H1 (cell line): ENCODE measurements around the gene YARS2. TPM values are rescaled to one million over a fixed set of nuclear protein-coding genes. Genes with fewer than 3 reads are reported as not detected.

Experiments used
- CTCF ChIA-PET: fragments of 300-600 bp; sonication (Branson Sonifier 250); formaldehyde crosslinking; loops from one replicate; lab custom pipeline; 2021; ENCODE audit not compliant: partially characterized antibody; lab: Charles Lee
- POLR2A ChIA-PET: fragments of 300-600 bp; sonication (Branson Sonifier 250); formaldehyde crosslinking; loops from one replicate; lab custom pipeline; 2021; ENCODE audit warnings: inconsistent platforms; ENCODE audit not compliant: partially characterized antibody; lab: Charles Lee
- DNase-seq, 2 experiments: peaks; one replicate each; pipeline versions ENCODE4 v3.0.0 to v3.0.0-alpha.2; 2010 to 2022; ENCODE audit warnings: low spot score in 2 of 2, low read depth in 1 of 2, mixed read lengths in 1 of 2
- FAIRE-seq: peaks from 2 replicates; lab custom pipeline; 2011; peaks lifted over from hg19 to GRCh38; lab: Jason Lieb, UNC
- H2AFZ ChIP-seq: 2 replicates; pipeline ENCODE4 v1.8.1; 2012; ENCODE audit warnings: low read length, inconsistent platforms
- H2AK5ac ChIP-seq: 2 replicates; pipeline ENCODE4 v1.6.1; 2013; ENCODE audit warnings: low read depth, low read length
- H2BK120ac ChIP-seq: replicated peaks from 2 replicates; pipeline ENCODE3; 2013; ENCODE audit warnings: low read depth, low read length, inconsistent platforms
- H2BK12ac ChIP-seq: 2 replicates; pipeline ENCODE4 v1.6.1; 2013; ENCODE audit warnings: low read depth, low read length
- H2BK15ac ChIP-seq: 2 replicates; pipeline ENCODE4 v1.6.1; 2013; ENCODE audit warnings: low read length
- H2BK20ac ChIP-seq: 2 replicates; pipeline ENCODE4 v1.6.1; 2013; ENCODE audit warnings: low read length
- H2BK5ac ChIP-seq: 2 replicates; pipeline ENCODE4 v1.6.1; 2013; ENCODE audit warnings: low read depth, low read length
- H3K14ac ChIP-seq: 2 replicates; pipeline ENCODE4 v1.6.1; 2013; ENCODE audit warnings: inconsistent platforms; ENCODE audit not compliant: insufficient read length
- H3K18ac ChIP-seq: 2 replicates; pipeline ENCODE4 v1.6.1; 2013; ENCODE audit warnings: low read length; ENCODE audit errors: extremely low read depth
- H3K23ac ChIP-seq: 2 replicates; pipeline ENCODE4 v1.6.1; 2013; ENCODE audit warnings: inconsistent platforms; ENCODE audit not compliant: insufficient read length
- H3K23me2 ChIP-seq: 2 replicates; pipeline ENCODE4 v1.6.1; 2013; ENCODE audit warnings: low read depth, low read length
- H3K27ac ChIP-seq: 2 replicates; pipeline ENCODE4 v1.6.1; 2011; ENCODE audit warnings: low read depth, low read length, inconsistent platforms
- H3K27me3 ChIP-seq, 4 experiments: replicated peaks in 1 of 4; 1 replicate in 1 of 4; 2 replicates in 3 of 4; pipeline versions ENCODE4 v1.6.1 to v1.8.1; 2011 to 2013; ENCODE audit warnings: low read length in 3 of 4, mild to moderate bottlenecking in 3 of 4, inconsistent platforms in 2 of 4, mixed read lengths in 2 of 4, moderate library complexity in 1 of 4; ENCODE audit not compliant: control insufficient read depth in 3 of 4, insufficient read depth in 3 of 4; ENCODE audit errors: extremely low read depth in 1 of 4
- H3K36me3 ChIP-seq, 4 experiments: 2 replicates each; pipeline versions ENCODE4 v1.6.1 to v1.8.1; 2011 to 2013; ENCODE audit warnings: mild to moderate bottlenecking in 4 of 4, low read length in 3 of 4, moderate library complexity in 2 of 4, control low read depth in 1 of 4, inconsistent platforms in 1 of 4; ENCODE audit not compliant: insufficient read depth in 4 of 4, control insufficient read depth in 2 of 4
- H3K4ac ChIP-seq: replicated peaks from 2 replicates; pipeline ENCODE3; 2013; ENCODE audit warnings: low read length, low read depth, mixed read lengths, inconsistent platforms; ENCODE audit not compliant: insufficient read length
- H3K4me1 ChIP-seq, 4 experiments: replicated peaks in 1 of 4; 1 replicate in 1 of 4; 2 replicates in 3 of 4; pipeline versions ENCODE4 v1.6.1 to v1.8.1; 2011 to 2013; ENCODE audit warnings: low read length in 3 of 4, inconsistent platforms in 2 of 4, mixed read lengths in 1 of 4; ENCODE audit not compliant: insufficient read depth in 4 of 4, control insufficient read depth in 3 of 4
- H3K4me2 ChIP-seq, 2 experiments: 2 replicates each; pipeline versions ENCODE4 v1.6.1 to v1.8.1; 2011 to 2013; ENCODE audit warnings: low read depth in 2 of 2, low read length in 2 of 2, control low read depth in 1 of 2, inconsistent platforms in 1 of 2, mild to moderate bottlenecking in 1 of 2; ENCODE audit not compliant: insufficient read depth in 1 of 2
- H3K4me3 ChIP-seq, 4 experiments: fragments of 200-600, 300-600 bp in 1 of 4; sonication (generic), shearing (Covaris generic), sonication (Bioruptor Twin) in 1 of 4; 2 replicates each; pipeline versions ENCODE4 v1.5.1 to v1.8.1; 2011 to 2016; ENCODE audit warnings: low read length in 4 of 4, low read depth in 3 of 4, control low read depth in 2 of 4, inconsistent platforms in 2 of 4, mild to moderate bottlenecking in 2 of 4, mixed read lengths in 1 of 4, moderate library complexity in 1 of 4; ENCODE audit not compliant: insufficient read depth in 2 of 4; ENCODE audit errors: extremely low read depth in 1 of 4
- H3K56ac ChIP-seq: replicated peaks from 2 replicates; pipeline ENCODE3; 2013; ENCODE audit warnings: low read depth, mild to moderate bottlenecking, mixed read lengths, low read length, inconsistent platforms; ENCODE audit not compliant: insufficient read length
- H3K79me1 ChIP-seq: 2 replicates; pipeline ENCODE4 v1.6.1; 2013; ENCODE audit warnings: low read depth, low read length, control low read depth
- H3K79me2 ChIP-seq, 2 experiments: 2 replicates each; pipeline versions ENCODE4 v1.6.1 to v1.8.1; 2012 to 2013; ENCODE audit warnings: low read length in 2 of 2, mild to moderate bottlenecking in 2 of 2, inconsistent platforms in 1 of 2; ENCODE audit not compliant: insufficient read depth in 2 of 2, control insufficient read depth in 1 of 2
- H3K9ac ChIP-seq, 4 experiments: replicated peaks in 1 of 4; 1 replicate in 1 of 4; 2 replicates in 3 of 4; pipeline versions ENCODE4 v1.6.1 to v1.8.1; 2011 to 2013; ENCODE audit warnings: low read depth in 3 of 4, low read length in 3 of 4, control low read depth in 2 of 4, mild to moderate bottlenecking in 2 of 4, moderate library complexity in 2 of 4, inconsistent platforms in 1 of 4; ENCODE audit errors: extremely low read depth in 1 of 4
- H3K9me3 ChIP-seq, 2 experiments: 2 replicates each; pipeline versions ENCODE4 v1.6.1 to v1.8.1; 2012 to 2013; ENCODE audit warnings: mild to moderate bottlenecking in 2 of 2, moderate library complexity in 2 of 2, control low read depth in 1 of 2, inconsistent platforms in 1 of 2, low read depth in 1 of 2, low read length in 1 of 2, mixed read lengths in 1 of 2; ENCODE audit not compliant: insufficient read depth in 2 of 2
- H4K20me1 ChIP-seq, 2 experiments: replicated peaks in 1 of 2; 2 replicates each; pipeline versions ENCODE3 to v1.8.1; 2011 to 2013; ENCODE audit warnings: inconsistent platforms in 2 of 2, low read length in 2 of 2, mild to moderate bottlenecking in 1 of 2; ENCODE audit not compliant: insufficient read depth in 2 of 2, control insufficient read depth in 1 of 2
- H4K5ac ChIP-seq: 2 replicates; pipeline ENCODE4 v1.6.1; 2013; ENCODE audit warnings: low read length, low read depth, mixed read lengths, inconsistent platforms; ENCODE audit not compliant: insufficient read length
- H4K8ac ChIP-seq: 2 replicates; pipeline ENCODE4 v1.8.0; 2013; ENCODE audit warnings: mild to moderate bottlenecking, moderate library complexity, low read length, inconsistent platforms; ENCODE audit not compliant: insufficient read depth; ENCODE audit errors: extremely low read depth
- H4K91ac ChIP-seq: replicated peaks from 2 replicates; pipeline ENCODE3; 2013; ENCODE audit warnings: low read length, mixed read lengths, inconsistent platforms; ENCODE audit not compliant: insufficient read length
- ATF2 ChIP-seq: IDR thresholded peaks from 2 replicates; pipeline ENCODE4 v1.6.1; 2012; ENCODE audit warnings: low read length, inconsistent platforms
- CHD1 ChIP-seq: IDR thresholded peaks from 2 replicates; pipeline ENCODE4 v1.6.1; 2012; ENCODE audit warnings: low read depth, low read length, improper control_type of control experiment
- EGR1 ChIP-seq: IDR thresholded peaks from 2 replicates; pipeline ENCODE4 v1.6.1; 2011; ENCODE audit warnings: low read depth, low read length, borderline replicate concordance
- EP300 ChIP-seq, 2 experiments: IDR thresholded peaks; 1 replicate in 1 of 2; 2 replicates in 1 of 2; pipeline ENCODE4 v1.6.1; 2011 to 2012; ENCODE audit warnings: low read depth in 2 of 2, low read length in 2 of 2, mild to moderate bottlenecking in 2 of 2, borderline replicate concordance in 1 of 2, inconsistent platforms in 1 of 2, moderate library complexity in 1 of 2
- JUND ChIP-seq: IDR thresholded peaks from 2 replicates; pipeline ENCODE4 v1.6.1; 2011; ENCODE audit warnings: mild to moderate bottlenecking, improper control_type of control experiment, low read length
- KDM5A ChIP-seq: fragments of 200-600 bp; IDR thresholded peaks from 2 replicates; pipeline ENCODE4 v1.7.1; 2012; ENCODE audit warnings: mild to moderate bottlenecking, low read length, inconsistent platforms, mixed read lengths
- MAX ChIP-seq: IDR thresholded peaks from 2 replicates; pipeline ENCODE4 v1.6.1; 2012; ENCODE audit warnings: inconsistent platforms
- NRF1 ChIP-seq: IDR thresholded peaks from 2 replicates; pipeline ENCODE4 v1.6.1; 2011; ENCODE audit warnings: mild to moderate bottlenecking, low read depth, low read length, improper control_type of control experiment
- RFX5 ChIP-seq: IDR thresholded peaks from 2 replicates; pipeline ENCODE4 v1.6.1; 2011; ENCODE audit warnings: low read depth, low read length, improper control_type of control experiment, borderline replicate concordance
- SAP30 ChIP-seq: fragments of 300-600 bp; sonication (generic); IDR thresholded peaks from 2 replicates; pipeline ENCODE4 v1.7.1; 2012; ENCODE audit warnings: low read length, moderate library complexity, mild to moderate bottlenecking, inconsistent platforms; ENCODE audit not compliant: insufficient read depth, insufficient replicate concordance
- TAF7 ChIP-seq: optimal IDR thresholded peaks from 2 replicates; pipeline ENCODE3; 2011; ENCODE audit warnings: low read depth, mild to moderate bottlenecking, inconsistent platforms, low read length, moderate library complexity, borderline replicate concordance
- polyA plus RNA-seq, 7 experiments: library from polyadenylated mRNA; depleted of rRNA in 3 of 7; stranded (reverse) in 5 of 7; unstranded in 2 of 7; fragments of >200 nt in 5 of 7; fragments of 200-250 nt in 2 of 7; gene quantifications; 1 replicate in 5 of 7; 2 replicates in 1 of 7; 4 replicates in 1 of 7; pipeline versions ENCODE4 v1.2.1 to v1.2.3, GENCODE V29; 2011 to 2013; ENCODE audit warnings: missing spikeins in 2 of 7, mixed read lengths in 2 of 7
- total RNA-seq: library from RNA; stranded (reverse); fragmentation: NEBNext Ultra II Directional; extraction: Animal tissue kit (Norgen Biotek cat#: 25700); gene quantifications from 2 replicates; pipeline ENCODE4 v1.2.1, GENCODE V29; 2021
- TF ChIP-seq, protein P1 (sequence below): IDR thresholded peaks from 2 replicates; pipeline ENCODE4 v1.6.1; 2011; ENCODE audit warnings: low read length, improper control_type of control experiment

Gene YARS2
- total and polyA plus RNA-seq, 2 of the 8 experiments (the other 6 are each of a cell fraction or from before 2014, with no cell fraction given), result 29.9 to 41.4 TPM

GRCh38 chr12:32702473-32702872 is 53.2 kb downstream of the YARS2 start:
- FAIRE-seq (no peak), DNase-seq (no peak)
- Histone ChIP-seq H4K20me1 (no peaks in the 10 kb centered on the region), H3K79me1 (no peaks in the 10 kb centered on the region), H3K79me2 (peaks cover 0 to 24% of the 10 kb centered on the region in 2 experiments; a peak in 2 of 4 replicates), H3K27me3 (no peaks in the 10 kb centered on the region), H2BK15ac (no peak overlapping the region), H3K56ac (no peak overlapping the region), H3K18ac (no peak overlapping the region), H3K4me1 (no peaks in the 10 kb centered on the region), H2BK5ac (no peak overlapping the region), H4K5ac (no peak overlapping the region), H2BK12ac (no peak overlapping the region), H3K36me3 (peaks cover 0 to 17% (median 2%) of the 10 kb centered on the region in 4 experiments; a peak in 2 of 8 replicates), H2BK120ac (no peak overlapping the region), H4K8ac (no peak overlapping the region), H2AFZ (no peak overlapping the region), H2BK20ac (no peak overlapping the region), H3K4me3 (no peak overlapping the region), H3K9ac (no peak overlapping the region), H4K91ac (no peak overlapping the region), H3K9me3 (no peaks in the 10 kb centered on the region), H3K23ac (no peak overlapping the region), H3K4ac (no peak overlapping the region), H3K27ac (no peak overlapping the region), H2AK5ac (no peak overlapping the region), H3K14ac (no peak overlapping the region), H3K4me2 (no peak overlapping the region), H3K23me2 (no peaks in the 10 kb centered on the region)
- CTCF ChIA-PET, result interaction anchor here (0.7 to 0.8 kb wide), 2 partner anchors 13 to 1020 kb away, joined by 3 to 5 read pairs; no protein-coding TSS in a partner anchor
- POLR2A ChIA-PET, result no interaction called here
- no peak for TF ChIP-seq RFX5
- TF ChIP-seq ATF2, result no peak
- TF ChIP-seq CHD1, result no peak
- TF ChIP-seq, protein P1, sequence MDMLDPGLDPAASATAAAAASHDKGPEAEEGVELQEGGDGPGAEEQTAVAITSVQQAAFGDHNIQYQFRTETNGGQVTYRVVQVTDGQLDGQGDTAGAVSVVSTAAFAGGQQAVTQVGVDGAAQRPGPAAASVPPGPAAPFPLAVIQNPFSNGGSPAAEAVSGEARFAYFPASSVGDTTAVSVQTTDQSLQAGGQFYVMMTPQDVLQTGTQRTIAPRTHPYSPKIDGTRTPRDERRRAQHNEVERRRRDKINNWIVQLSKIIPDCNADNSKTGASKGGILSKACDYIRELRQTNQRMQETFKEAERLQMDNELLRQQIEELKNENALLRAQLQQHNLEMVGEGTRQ, result no peak
- TF ChIP-seq EGR1, result no peak
- TF ChIP-seq MAX, result no peak
- TF ChIP-seq KDM5A, result no peak
- TF ChIP-seq NRF1, result no peak
- no peak for TF ChIP-seq TAF7
- TF ChIP-seq JUND, result no peak
- no peak for TF ChIP-seq SAP30
- no peak for TF ChIP-seq EP300 (IDR thresholded peaks at IDR 0.05; ENCODE audit: borderline replicate concordance in 1 of 2, low read depth in 2 of 2, low read length in 2 of 2)
